NCI-H526 (cell line): ENCODE measurements around the gene KNOP1.
A peak's percentile ranks its signal among the peaks of the same experiment; 100 is the strongest.
"Not testable (repeated sequence)": the region's sequence is repeated elsewhere in the genome, so short reads cannot be mapped to it uniquely, and the experiment has no call there.

ENCODE experiments used
- DNase-seq, 2 experiments: peaks; one replicate each; lab custom pipeline; 2025; lab: John Stamatoyannopoulos, UW

Gene KNOP1

GRCh38 chr16:19743816-19744159, 25.8 kb upstream of the KNOP1 start:
- DNase-seq = no peak

- no peak for DNase-seq
These were observed 23.3 kb upstream of the KNOP1 start for GRCh38 chr16:19741354-19741753.

GRCh38 chr16:19737306-19738038, 19.4 kb upstream of the KNOP1 start:
- DNase-seq = no peak

- no peak for DNase-seq
These were observed 17.2 kb upstream of the KNOP1 start for GRCh38 chr16:19735074-19735867.

GRCh38 chr16:19733551-19733950, 15.5 kb upstream of the KNOP1 start:
- no peak for DNase-seq

GRCh38 chr16:19728636-19728965, 10.6 kb upstream of the KNOP1 start:
- DNase-seq = no peak

- no peak for DNase-seq
These were observed 5.0 kb upstream of the KNOP1 start for GRCh38 chr16:19722981-19723380.

GRCh38 chr16:19722269-19722952, 4.4 kb upstream of the KNOP1 start:
- DNase-seq = no peak

GRCh38 chr16:19718624-19718965, 568 bp upstream of the KNOP1 start:
- peak in 1 of 2 experiments; percentile 58 for DNase-seq

- DNase-seq = no peak
These were observed 713 bp downstream of the KNOP1 start for GRCh38 chr16:19717314-19717713.

GRCh38 chr16:19716728-19717127, 1.3 kb downstream of the KNOP1 start:
- not testable (repeated sequence) for DNase-seq

- peak in 1 of 2 experiments; percentile 43 for DNase-seq
These were observed 1.8 kb downstream of the KNOP1 start for GRCh38 chr16:19716183-19716582.

GRCh38 chr16:19715566-19715965, 2.5 kb downstream of the KNOP1 start:
- no peak for DNase-seq

- no peak for DNase-seq
These were observed 4.3 kb downstream of the KNOP1 start for GRCh38 chr16:19713697-19714096.

- DNase-seq = no peak
These were observed 5.5 kb downstream of the KNOP1 start for GRCh38 chr16:19712418-19713058.

GRCh38 chr16:19711643-19712042, 6.4 kb downstream of the KNOP1 start:
- DNase-seq = no peak

- DNase-seq = no peak
These were observed 7.0 kb downstream of the KNOP1 start for GRCh38 chr16:19710991-19711545.

- no peak for DNase-seq
These were observed 7.7 kb downstream of the KNOP1 start for GRCh38 chr16:19710191-19710908.

- no peak for DNase-seq
These were observed 8.5 kb downstream of the KNOP1 start for GRCh38 chr16:19709381-19710136.

- no peak for DNase-seq
These were observed 9.5 kb downstream of the KNOP1 start for GRCh38 chr16:19708296-19709205.
